ENCODE results near the gene CEP164.

Gene CEP164

GRCh38 chr11:117420598-117420997 lies 92.9 kb downstream of the CEP164 start:
- POLR2A ChIA-PET: no interaction called here
- Histone ChIP-seq H3K9me3 (ENCODE audit: control insufficient read depth, insufficient read depth, low read depth, low read length) (no peaks in the 10 kb centered on the region), H3K27ac (ENCODE audit: extremely low read depth, low read depth, low read length) (no peak overlapping the region), H3K36me3 (ENCODE audit: control insufficient read depth in 2 of 2, insufficient read depth in 1 of 2, low read length in 2 of 2) (no peaks in the 10 kb centered on the region), H3K4me1 (ENCODE audit: control insufficient read depth, insufficient read depth, low read length) (no peaks in the 10 kb centered on the region), H3K4me3 (ENCODE audit: low read depth, low read length) (no peak overlapping the region)
- CTCF ChIA-PET: no interaction called here
- TF ChIP-seq ZNF221 (tag by site-specific recombination; IDR thresholded peaks at IDR 0.05; ENCODE audit: borderline replicate concordance) (no peak), ZNF549 (tag by site-specific recombination; IDR thresholded peaks at IDR 0.05) (no peak), ZNF747 (tag by site-specific recombination; IDR thresholded peaks at IDR 0.05) (no peak), ZNF558 (tag by site-specific recombination; IDR thresholded peaks at IDR 0.05) (no peak), PATZ1 (tag by site-specific recombination; IDR thresholded peaks at IDR 0.05) (no peak), PRDM1 (tag by site-specific recombination; IDR thresholded peaks at IDR 0.05) (no peak), ZNF174 (tag by site-specific recombination; IDR thresholded peaks at IDR 0.05) (no peak), HOXD13 (CRISPR knock-in tag; IDR thresholded peaks at IDR 0.05; ENCODE audit: borderline replicate concordance) (no peak), WT1 (tag by site-specific recombination; IDR thresholded peaks at IDR 0.05) (no peak), ZNF37A (tag by site-specific recombination; IDR thresholded peaks at IDR 0.05) (no peak), OSR2 (tag by site-specific recombination; IDR thresholded peaks at IDR 0.05) (no peak), GLI4 (tag by site-specific recombination; IDR thresholded peaks at IDR 0.05) (no peak), ZNF830 (tag by site-specific recombination; IDR thresholded peaks at IDR 0.05; ENCODE audit: low read depth) (no peak), ZNF423 (tag by site-specific recombination; IDR thresholded peaks at IDR 0.05) (no peak), ZNF155 (tag by site-specific recombination; IDR thresholded peaks at IDR 0.05) (no peak), ZNF132 (tag by site-specific recombination; IDR thresholded peaks at IDR 0.05; ENCODE audit: borderline replicate concordance) (no peak), CTCF (tag by site-specific recombination; IDR thresholded peaks at IDR 0.05) (no peak), GLIS2 (tag by site-specific recombination; IDR thresholded peaks at IDR 0.05) (no peak), ZNF791 (tag by site-specific recombination; IDR thresholded peaks at IDR 0.05) (no peak)

- CTCF ChIA-PET: no interaction called here
- POLR2A ChIA-PET: no interaction called here
Observed at GRCh38 chr11:117421041-117421440, 93.4 kb downstream of the CEP164 start.

More at GRCh38 chr11:117421041-117421440, 93.4 kb downstream of the CEP164 start:
- Histone ChIP-seq H3K4me3 (ENCODE audit: low read depth, low read length) (no peak overlapping the region), H3K4me1 (ENCODE audit: control insufficient read depth, insufficient read depth, low read length) (no peaks in the 10 kb centered on the region), H3K27ac (ENCODE audit: extremely low read depth, low read depth, low read length) (no peak overlapping the region), H3K9me3 (ENCODE audit: control insufficient read depth, insufficient read depth, low read depth, low read length) (no peaks in the 10 kb centered on the region), H3K36me3 (ENCODE audit: control insufficient read depth in 2 of 2, insufficient read depth in 1 of 2, low read length in 2 of 2) (no peaks in the 10 kb centered on the region)
- TF ChIP-seq ZNF677 (tag by site-specific recombination; IDR thresholded peaks at IDR 0.05): no peak
- no peak for TF ChIP-seq REST (tag by site-specific recombination; IDR thresholded peaks at IDR 0.05)
- TF ChIP-seq SCRT1 (tag by site-specific recombination; IDR thresholded peaks at IDR 0.05; ENCODE audit: borderline replicate concordance): no peak
- no peak for TF ChIP-seq ZNF664 (tag by site-specific recombination; IDR thresholded peaks at IDR 0.05)
- TF ChIP-seq ZNF354C (tag by site-specific recombination; IDR thresholded peaks at IDR 0.05; ENCODE audit: borderline replicate concordance, low read depth): no peak
- no peak for TF ChIP-seq ZNF148 (tag by site-specific recombination; IDR thresholded peaks at IDR 0.05; ENCODE audit: borderline replicate concordance)
- TF ChIP-seq ZFP37 (tag by site-specific recombination; IDR thresholded peaks at IDR 0.05): no peak
- TF ChIP-seq ZNF610 (tag by site-specific recombination; IDR thresholded peaks at IDR 0.05; ENCODE audit: borderline replicate concordance): no peak
- no peak for TF ChIP-seq ZNF132 (tag by site-specific recombination; IDR thresholded peaks at IDR 0.05; ENCODE audit: borderline replicate concordance)

Measured in HEK293 (cell line).